EH (cell line): ENCODE measurements around the gene GPR65.
A peak's percentile ranks its signal among the peaks of the same experiment; 100 is the strongest.

Experiments
- DNase-seq: peaks from one replicate; pipeline ENCODE4 v3.0.0-alpha.2; 2015; ENCODE audit warnings: low read depth

The GPR65 gene, protein sequence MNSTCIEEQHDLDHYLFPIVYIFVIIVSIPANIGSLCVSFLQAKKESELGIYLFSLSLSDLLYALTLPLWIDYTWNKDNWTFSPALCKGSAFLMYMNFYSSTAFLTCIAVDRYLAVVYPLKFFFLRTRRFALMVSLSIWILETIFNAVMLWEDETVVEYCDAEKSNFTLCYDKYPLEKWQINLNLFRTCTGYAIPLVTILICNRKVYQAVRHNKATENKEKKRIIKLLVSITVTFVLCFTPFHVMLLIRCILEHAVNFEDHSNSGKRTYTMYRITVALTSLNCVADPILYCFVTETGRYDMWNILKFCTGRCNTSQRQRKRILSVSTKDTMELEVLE

DNA sequence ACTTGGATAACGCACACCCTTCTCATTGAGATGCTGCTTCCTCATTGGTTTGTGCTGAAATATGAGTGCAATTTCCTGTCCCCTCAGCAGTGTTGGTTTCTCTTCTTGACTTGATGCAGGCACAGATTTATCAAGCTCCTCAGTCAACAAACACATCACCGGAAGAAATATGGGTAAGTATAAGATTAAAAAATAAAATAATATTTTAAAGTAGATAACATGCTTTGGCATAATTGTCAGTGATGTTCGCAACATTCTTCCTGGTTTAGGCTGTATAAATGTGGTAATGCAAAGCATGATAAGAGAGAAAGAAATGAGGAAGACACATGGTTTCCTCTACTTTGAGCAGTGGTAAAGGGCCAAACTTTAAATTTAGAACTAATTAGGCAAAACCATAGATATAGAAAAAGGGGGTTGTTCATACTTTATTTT, at the start of gene GPR65:
TSS of gene GPR65 (plus strand) at position 86 of the 432 bp plus-strand sequence. CDS start 5,713 bp downstream, outside the sequence.
- DNase-seq, result peak; percentile 41

GRCh38 chr14:87955501-87955900, 49.4 kb upstream of the GPR65 start:
- DNase-seq, result peak; percentile 40

GRCh38 chr14:87960013-87960787, 44.7 kb upstream of the GPR65 start:
- no peak for DNase-seq

GRCh38 chr14:87961246-87961645, 43.7 kb upstream of the GPR65 start:
- no peak for DNase-seq

DNA sequence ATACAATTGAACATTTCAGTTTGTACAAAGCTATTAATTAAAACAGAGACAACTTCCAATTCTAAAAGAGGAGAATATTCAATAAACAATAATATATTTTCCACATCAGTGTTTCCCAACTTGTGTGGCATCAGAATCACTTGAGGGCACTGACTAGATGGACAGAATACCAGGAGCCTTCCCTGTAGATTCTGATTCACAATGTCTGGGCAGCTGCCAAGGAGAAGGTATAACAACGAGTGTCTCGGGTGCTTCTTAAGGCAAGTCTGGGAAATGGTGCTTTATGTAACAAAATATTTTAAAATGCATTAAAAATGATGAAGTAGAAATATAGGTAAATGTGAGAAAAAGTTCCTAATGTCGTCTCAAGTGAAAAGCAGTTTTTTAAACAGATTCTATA, 38.1 kb upstream of the GPR65 start:
- DNase-seq, result peak; percentile 21

DNA sequence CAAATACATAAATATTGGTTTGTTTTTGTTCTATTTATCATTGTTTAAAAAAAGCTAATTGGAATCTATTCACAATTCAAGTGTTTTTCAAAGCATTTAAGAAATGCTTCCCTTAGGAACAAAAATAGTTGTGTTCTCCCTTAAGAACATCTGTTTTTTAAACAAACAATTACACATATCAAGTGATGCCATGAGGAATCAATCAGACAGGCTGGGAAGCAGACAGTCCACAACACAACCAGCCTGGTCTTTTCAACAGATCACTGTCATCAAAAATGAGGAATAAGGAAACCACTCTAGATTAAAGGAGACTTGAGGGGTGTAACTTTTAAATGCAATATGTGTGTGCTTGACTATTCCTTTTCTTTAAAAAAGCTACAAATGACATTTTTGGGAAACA, 37.4 kb upstream of the GPR65 start:
- no peak for DNase-seq

- DNase-seq, result no peak
Observed at GRCh38 chr14:87971010-87971409, 33.9 kb upstream of the GPR65 start.

- DNase-seq, result peak; percentile 9
Observed at GRCh38 chr14:87975636-87976035, 29.3 kb upstream of the GPR65 start.

GRCh38 chr14:87979689-87980088, 25.2 kb upstream of the GPR65 start:
- DNase-seq, result no peak

DNA sequence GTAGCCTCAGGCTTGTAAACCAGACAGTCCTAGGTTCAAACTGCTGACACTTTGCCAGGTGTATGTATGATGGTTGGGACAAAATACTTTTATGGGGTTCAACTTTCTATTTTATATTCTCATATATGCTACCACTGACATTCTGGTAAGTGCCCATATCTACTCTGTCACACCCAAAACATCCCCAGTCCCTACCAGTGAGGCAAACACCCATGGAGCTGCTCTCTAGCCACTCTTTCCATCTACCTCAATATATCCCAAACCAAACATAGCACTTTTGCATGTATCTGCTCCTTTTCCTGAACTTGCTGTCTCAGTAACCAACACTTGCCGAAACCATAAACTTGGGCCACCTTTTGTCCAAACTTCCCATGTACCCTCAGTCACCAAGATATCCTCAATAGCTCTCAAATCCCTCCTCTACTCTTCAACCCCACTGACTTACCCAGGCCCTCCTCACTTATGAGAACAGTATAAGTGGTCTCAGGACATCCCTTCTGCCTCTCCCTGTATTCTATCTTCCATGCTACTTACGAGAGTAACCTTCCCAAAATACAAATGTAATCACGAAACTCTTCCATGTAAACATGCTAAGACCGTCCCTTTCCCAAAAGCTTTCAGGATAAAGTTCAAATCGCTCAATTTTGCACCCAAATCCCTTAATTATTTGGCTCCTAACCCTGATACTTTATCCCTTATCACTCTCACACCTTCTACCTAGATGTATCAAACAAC, 15.5 kb upstream of the GPR65 start:
- no peak for DNase-seq

GRCh38 chr14:87989956-87990299, 15.0 kb upstream of the GPR65 start:
- DNase-seq, result no peak

DNA sequence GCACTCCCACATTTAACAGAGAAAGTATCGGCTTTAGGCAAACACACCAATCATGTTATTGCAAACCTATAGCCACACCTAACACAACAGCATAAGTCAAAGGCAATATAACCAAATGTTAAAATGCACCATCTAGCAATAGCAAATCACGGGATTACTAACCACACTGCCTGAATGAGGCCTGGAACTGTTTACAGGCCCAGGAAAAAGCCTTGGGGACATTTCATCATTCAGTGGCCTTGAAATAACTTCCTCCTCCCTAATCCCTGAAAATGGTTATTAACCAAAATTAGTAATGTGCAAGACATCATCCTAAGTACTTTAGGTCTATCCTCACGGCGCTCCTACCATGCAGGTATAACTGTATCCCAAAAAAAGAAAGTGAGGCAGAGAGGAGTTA, 14.3 kb upstream of the GPR65 start:
- DNase-seq, result no peak

DNA sequence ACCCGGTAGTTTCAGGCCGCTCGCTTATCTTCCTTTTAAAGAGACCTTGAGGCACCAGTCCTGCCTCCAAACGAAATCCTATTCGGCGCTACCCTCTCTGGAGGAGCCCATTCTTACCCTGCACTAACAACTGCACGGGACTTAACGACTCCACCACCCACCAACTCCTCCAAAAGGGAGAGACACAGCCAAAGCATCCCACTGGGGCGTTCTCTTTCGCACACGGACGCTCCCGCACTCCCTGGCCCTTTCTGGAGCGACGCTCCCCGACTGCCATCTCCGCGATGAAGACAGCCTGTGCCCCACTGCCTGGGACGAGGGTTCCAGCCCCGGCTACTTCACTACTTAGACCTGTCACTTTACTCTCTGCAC, 12.6 kb upstream of the GPR65 start:
- DNase-seq, result no peak

- DNase-seq, result peak; percentile 92
Observed at GRCh38 chr14:87992718-87993628, 12.0 kb upstream of the GPR65 start, which contains the start of gene GALC. GALC (minus strand) TSS chr14:87993182; CDS start chr14:87993164, 18 bp downstream.

GRCh38 chr14:87994974-87995373, 10.0 kb upstream of the GPR65 start:
- DNase-seq, result no peak

GRCh38 chr14:87995500-87996290, 9.2 kb upstream of the GPR65 start:
- peak; percentile 15 for DNase-seq

DNA sequence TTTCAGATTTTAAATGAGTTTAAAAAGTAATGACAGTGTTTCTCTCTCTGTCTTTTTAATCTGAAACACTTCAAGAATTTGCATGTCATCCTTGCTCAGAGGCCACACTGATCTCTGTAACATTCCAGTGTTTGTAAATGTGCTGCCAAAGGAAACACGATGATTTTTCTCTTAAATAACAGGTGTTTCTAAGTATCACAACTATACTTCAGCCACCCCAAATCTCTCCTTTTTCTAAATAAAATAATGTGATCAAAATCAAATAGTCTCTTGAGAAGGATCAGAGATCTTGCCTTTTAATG, 8.7 kb upstream of the GPR65 start:
- DNase-seq, result peak; percentile 30

DNA sequence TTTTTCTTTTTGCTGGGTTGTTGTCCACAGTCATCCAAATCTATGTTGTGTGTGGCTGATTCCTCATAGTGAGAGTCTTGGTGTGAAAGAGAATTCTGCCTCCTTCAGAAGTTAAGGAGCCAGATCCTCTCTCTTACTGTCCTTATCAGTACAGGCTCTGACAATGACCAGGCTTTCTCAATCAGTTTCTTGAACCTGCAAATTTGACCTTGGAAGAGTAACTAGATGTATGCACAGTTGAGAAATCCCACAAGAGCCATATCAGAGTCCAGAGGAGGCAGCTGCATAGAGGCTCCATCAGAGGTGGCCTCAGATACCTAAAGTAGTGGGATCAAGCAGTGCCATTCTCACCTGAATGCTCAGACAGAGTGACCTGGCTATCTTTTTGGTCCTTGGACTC, 6.5 kb upstream of the GPR65 start:
- DNase-seq, result no peak

DNA sequence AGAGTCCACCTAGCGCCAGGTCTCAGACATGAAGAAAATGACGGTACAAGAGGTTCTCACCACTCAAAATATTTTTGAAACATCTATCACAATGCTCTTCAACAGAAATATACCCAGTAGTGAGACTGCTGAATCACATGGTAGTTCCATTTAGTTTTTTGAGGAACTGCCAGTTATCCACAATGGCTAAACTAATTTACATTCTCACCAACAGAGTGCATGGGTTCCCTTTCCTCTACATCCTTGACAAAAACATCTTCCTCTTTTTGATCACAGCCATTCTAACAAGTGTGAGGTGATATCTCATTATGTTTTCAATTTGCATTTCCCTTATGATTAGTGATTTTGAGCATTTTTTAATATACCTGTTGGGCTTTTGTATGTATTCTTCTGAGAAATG, 5.7 kb upstream of the GPR65 start:
- DNase-seq, result no peak

DNA sequence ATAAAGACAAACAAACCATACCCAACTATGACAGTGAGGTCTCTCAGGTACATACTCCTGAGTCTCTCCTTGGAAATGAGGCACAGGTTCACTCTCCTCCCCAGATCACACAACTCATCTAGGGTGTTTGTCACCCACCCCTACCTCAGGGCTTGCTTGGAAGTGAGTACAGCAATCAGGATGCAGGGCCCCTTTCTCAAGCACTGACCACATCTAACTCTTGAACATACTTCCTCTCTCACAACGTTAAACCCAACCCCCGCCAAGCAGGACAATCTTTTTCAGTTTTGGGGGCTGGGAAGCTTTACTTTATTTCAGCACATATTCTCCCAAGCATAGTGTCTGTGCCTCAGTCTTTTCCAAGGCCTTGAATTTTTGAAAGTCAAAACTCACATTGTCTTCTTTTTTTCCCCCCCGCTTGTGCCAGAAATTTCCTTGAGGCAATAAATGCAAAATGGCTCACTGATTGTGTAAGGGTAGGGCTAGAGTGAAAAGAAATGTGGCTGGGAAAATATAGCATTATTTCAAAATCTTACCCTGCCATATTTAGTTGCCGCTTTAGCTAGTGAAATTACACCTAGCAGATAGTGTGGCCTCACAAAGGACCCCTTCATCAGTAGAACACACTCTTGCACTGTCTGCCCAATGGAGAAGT, 2.4 kb upstream of the GPR65 start:
- DNase-seq, result no peak

DNA sequence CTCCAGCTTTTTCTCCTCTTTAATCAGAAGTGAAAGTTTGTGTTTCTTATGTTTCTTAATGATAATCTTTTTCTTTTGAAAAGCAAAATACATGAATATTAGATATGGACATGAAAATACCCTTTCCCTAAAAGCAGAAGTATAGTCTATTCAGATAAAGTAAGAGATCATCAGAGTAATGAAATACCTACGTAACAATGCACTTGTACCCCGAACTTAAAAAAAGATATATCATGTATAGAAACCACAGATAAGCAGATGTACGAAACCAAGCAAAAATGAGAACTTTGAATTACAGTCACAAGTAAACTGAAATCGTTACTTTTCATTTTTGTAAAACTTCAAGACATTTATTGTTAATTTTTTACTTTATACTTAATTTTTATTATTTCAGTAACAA, 1.5 kb upstream of the GPR65 start:
- DNase-seq, result no peak
